Measurements from ENCODE around the gene MACROD1. TPM values are rescaled to one million over a fixed set of nuclear protein-coding genes. Genes with fewer than 3 reads are reported as not detected.
A peak's percentile ranks its signal among the peaks of the same experiment; 100 is the strongest.

The MACROD1 gene
- total RNA-seq, 1 donor from 2014 or later: 39.4 TPM

DNA sequence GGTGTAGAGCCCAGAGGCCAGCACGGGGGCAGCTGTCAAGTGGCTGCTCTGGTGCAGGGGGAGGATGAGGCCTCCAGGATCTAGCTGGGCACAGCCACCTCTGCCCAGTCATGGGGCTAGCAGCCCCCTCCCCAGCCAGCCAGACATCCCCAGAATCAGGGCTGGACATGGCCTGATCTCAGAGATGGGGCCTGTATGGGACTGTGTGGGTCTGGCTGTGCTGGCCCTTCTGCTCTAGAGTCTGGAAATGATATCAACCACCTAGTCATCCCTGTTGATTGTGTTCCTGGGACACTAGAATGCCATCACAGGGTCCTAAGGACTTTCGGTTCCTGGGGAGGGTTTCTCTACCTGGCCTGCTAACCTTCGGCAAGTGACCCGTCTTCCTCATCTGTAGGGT, 127.4 kb downstream of the MACROD1 start:
- no peak for DNase-seq (ENCODE audit: low spot score in 2 of 2, unreplicated experiment in 2 of 2)
- peaks cover 48% of the 10 kb centered on the region for H3K27me3 Mint-ChIP-seq (ENCODE audit: low read depth)
- H3K9me3 Mint-ChIP-seq: no peaks in the 10 kb centered on the region
- TF ChIP-seq, protein P1, sequence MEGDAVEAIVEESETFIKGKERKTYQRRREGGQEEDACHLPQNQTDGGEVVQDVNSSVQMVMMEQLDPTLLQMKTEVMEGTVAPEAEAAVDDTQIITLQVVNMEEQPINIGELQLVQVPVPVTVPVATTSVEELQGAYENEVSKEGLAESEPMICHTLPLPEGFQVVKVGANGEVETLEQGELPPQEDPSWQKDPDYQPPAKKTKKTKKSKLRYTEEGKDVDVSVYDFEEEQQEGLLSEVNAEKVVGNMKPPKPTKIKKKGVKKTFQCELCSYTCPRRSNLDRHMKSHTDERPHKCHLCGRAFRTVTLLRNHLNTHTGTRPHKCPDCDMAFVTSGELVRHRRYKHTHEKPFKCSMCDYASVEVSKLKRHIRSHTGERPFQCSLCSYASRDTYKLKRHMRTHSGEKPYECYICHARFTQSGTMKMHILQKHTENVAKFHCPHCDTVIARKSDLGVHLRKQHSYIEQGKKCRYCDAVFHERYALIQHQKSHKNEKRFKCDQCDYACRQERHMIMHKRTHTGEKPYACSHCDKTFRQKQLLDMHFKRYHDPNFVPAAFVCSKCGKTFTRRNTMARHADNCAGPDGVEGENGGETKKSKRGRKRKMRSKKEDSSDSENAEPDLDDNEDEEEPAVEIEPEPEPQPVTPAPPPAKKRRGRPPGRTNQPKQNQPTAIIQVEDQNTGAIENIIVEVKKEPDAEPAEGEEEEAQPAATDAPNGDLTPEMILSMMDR (IDR thresholded peaks at IDR 0.05; ENCODE audit: unreplicated experiment): no peak
- no peak overlapping the region for H3K4me3 Mint-ChIP-seq
- H3K36me3 Mint-ChIP-seq: no peaks in the 10 kb centered on the region
- H3K4me1 Mint-ChIP-seq: peaks cover 28% of the 10 kb centered on the region
- H3K27ac Mint-ChIP-seq: no peak overlapping the region

DNA sequence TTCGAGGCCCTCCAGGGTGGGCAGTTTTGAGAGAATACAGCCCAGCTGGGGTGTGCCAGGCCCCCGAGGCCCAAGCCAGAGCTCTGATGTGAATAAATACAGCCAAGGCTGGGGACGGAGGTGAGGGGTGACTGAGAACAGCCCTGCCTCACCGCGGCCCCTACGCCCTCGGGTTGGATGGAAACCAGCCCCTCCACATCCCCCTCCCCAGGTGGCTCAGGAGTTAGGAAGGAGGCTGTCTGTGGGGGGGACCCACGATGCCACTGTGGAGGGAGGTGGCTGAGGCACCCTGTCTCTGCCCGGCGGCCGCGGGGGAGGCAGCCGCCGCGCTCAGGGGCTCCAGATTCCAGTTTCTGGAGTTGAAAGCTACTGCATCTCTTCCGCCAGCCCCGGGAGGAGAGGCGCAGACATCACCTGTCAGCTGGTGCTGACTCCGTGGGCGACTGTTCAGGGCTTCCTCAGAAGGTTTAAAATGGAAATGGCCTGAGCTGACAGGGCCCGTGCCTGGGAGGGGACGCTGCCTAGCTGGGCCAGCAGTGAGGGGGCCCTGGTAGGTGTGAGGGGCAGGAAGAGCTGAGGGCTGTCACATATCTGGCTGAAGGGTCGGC, 128.8 kb downstream of the MACROD1 start:
- Mint-ChIP-seq H3K27ac (no peak overlapping the region), H3K4me1 (peaks cover 28% of the 10 kb centered on the region), H3K36me3 (no peaks in the 10 kb centered on the region), H3K9me3 (no peaks in the 10 kb centered on the region), H3K4me3 (peak overlapping the region; percentile 51), H3K27me3 (ENCODE audit: low read depth) (peaks cover 56% of the 10 kb centered on the region)
- DNase-seq (ENCODE audit: low spot score in 2 of 2, unreplicated experiment in 2 of 2): no peak
- TF ChIP-seq, protein P1 (IDR thresholded peaks at IDR 0.05; ENCODE audit: unreplicated experiment): no peak

DNA sequence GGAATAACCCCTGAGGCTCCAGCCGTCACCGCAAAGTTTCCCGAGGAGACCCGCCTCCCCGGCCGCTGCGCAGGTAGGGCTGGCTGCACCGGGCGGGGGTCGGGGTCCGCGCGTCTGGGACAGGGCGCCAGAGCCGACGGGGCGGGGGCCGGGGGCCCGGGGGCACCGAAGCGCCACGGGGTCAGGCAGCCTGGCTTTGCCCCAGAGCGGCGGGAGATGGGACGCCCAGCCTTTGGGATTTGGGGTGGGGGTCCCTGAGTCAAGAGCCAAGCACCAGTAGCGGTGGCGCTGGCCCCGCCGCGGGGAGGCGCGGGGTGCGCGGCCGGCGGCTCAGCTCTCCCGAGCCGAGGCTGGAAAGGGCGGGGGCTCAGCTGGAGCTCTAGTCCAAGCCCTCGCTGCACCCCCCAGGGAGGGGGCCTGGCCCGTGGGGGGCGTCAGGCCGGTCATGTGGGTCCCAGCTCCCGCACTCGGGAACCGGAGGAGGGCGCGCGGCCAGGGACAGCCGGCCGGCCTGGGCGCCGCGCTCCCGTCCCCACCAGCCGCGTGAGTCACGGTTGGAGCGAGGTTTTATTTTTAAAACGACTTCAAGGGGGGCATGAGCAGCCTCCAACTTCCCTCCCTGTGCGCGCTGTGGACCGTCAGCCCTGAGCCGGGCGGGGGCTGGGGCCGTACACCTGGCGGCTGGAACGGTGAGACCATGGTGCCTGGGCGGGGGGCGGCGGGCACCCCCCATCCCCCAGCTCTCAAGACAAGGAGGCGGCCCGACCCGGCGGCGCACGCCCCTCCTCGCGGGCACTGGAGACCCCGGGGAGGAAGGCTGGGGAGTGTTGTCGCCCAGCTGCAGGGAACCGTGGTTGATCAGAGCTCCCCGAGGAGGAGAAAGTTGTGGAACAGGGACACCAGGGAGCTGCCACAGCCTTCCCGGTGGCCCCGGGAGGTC, 129.6 kb downstream of the MACROD1 start:
- no peaks in the 10 kb centered on the region for H3K36me3 Mint-ChIP-seq

DNA sequence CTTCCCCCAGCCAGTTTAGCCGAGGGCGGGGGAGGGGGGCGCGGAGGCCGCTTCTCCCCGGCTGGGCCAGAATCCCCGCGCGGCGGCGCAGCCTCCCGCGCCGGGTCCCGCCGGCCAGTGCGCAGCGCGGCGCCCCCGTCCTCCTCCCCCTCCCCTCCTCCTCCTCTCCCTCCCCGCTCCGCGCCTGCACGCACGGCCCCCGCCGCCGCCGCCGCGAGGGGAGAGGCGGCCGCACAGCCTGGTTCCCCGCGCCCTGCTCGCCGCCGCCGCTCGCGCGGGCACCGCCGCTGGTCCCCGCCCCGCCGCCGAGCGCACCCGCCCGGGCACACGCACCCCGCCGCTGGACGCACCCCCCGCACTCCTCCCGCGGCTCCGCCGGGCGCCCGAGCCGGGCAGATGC, 130.3 kb downstream of the MACROD1 start, which contains the start of gene FLRT1:
Gene FLRT1 (plus strand): TSS at position 356 of the 400 bp plus-strand sequence. CDS start 80,337 bp downstream, outside the sequence.
- TF ChIP-seq, protein P1 (IDR thresholded peaks at IDR 0.05; ENCODE audit: unreplicated experiment): no peak
- peak within 1 kb of the TSS; percentile 34 for H3K27ac Mint-ChIP-seq
- no peak for DNase-seq (ENCODE audit: low spot score in 2 of 2, unreplicated experiment in 2 of 2)
- no peaks in the 10 kb centered on the region for H3K36me3 Mint-ChIP-seq
- H3K4me3 Mint-ChIP-seq: peak within 1 kb of the TSS; percentile 78
- H3K4me1 Mint-ChIP-seq: peaks cover 21% of the 10 kb centered on the region
- H3K27me3 Mint-ChIP-seq (ENCODE audit: low read depth): peaks cover 53% of the 10 kb centered on the region
- no peaks in the 10 kb centered on the region for H3K9me3 Mint-ChIP-seq

More for the DNA sequence above, 129.6 kb downstream of the MACROD1 start:
- no peaks in the 10 kb centered on the region for H3K9me3 Mint-ChIP-seq
- H3K4me1 Mint-ChIP-seq: peaks cover 27% of the 10 kb centered on the region
- peak overlapping the region; percentile 51 for H3K4me3 Mint-ChIP-seq
- H3K27ac Mint-ChIP-seq: no peak overlapping the region
- TF ChIP-seq, protein P1 (IDR thresholded peaks at IDR 0.05; ENCODE audit: unreplicated experiment): no peak
- no peak for DNase-seq (ENCODE audit: low spot score in 2 of 2, unreplicated experiment in 2 of 2)
- peaks cover 55% of the 10 kb centered on the region for H3K27me3 Mint-ChIP-seq (ENCODE audit: low read depth)

DNA sequence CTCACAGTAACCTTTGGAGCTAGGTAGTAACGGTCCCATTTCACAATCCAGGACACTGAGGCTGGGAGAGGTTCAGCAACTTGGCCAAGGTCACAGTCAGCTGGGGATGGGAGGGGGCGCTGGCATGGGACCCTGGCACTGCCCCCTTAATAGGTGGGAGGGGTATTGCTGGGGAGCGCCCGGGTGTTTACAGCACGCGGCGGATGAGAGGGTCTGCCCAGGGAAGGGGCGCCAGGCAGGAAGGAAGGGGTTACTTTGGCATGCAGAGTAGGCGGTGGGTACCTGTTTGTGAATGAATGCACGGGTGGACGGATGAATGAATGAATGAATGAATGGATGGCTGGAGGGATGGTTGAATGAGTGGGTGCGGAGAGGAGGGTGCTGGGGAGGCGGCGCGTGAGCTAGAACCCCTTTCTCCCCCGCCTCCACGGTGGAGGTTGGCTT, 130.8 kb downstream of the MACROD1 start:
- H3K4me1 Mint-ChIP-seq: peaks cover 24% of the 10 kb centered on the region
- peak overlapping the region; percentile 34 for H3K27ac Mint-ChIP-seq
- peak overlapping the region; percentile 78 for H3K4me3 Mint-ChIP-seq
- DNase-seq (ENCODE audit: low spot score in 2 of 2, unreplicated experiment in 2 of 2): no peak
- TF ChIP-seq, protein P1 (IDR thresholded peaks at IDR 0.05; ENCODE audit: unreplicated experiment): no peak
- no peaks in the 10 kb centered on the region for H3K9me3 Mint-ChIP-seq
- no peaks in the 10 kb centered on the region for H3K36me3 Mint-ChIP-seq
- H3K27me3 Mint-ChIP-seq (ENCODE audit: low read depth): peaks cover 48% of the 10 kb centered on the region

Measured in mesothelial cell of epicardium (in vitro differentiated cells).